Activated CD8-positive, alpha-beta memory T cell treated with anti-CD3 and anti-CD28 coated beads for 24 hours (primary cell): ENCODE data around the gene IFRD2.
"Not testable (repeated sequence)": the region's sequence is repeated elsewhere in the genome, so short reads cannot be mapped to it uniquely, and the experiment has no call there.

Source experiments
- DNase-seq: peaks from one replicate; pipeline ENCODE4 v3.0.0-alpha.2; 2020

The IFRD2 gene

GRCh38 chr3:50264964-50265485 lies 27.2 kb downstream of the IFRD2 start:
- no peak for DNase-seq

GRCh38 chr3:50264383-50264963 lies 27.8 kb downstream of the IFRD2 start:
- no peak for DNase-seq

GRCh38 chr3:50263478-50264382 lies 28.5 kb downstream of the IFRD2 start:
- no peak for DNase-seq

GRCh38 chr3:50262778-50263177 lies 29.5 kb downstream of the IFRD2 start:
- no peak for DNase-seq

- not testable (repeated sequence) for DNase-seq
These were observed 30.0 kb downstream of the IFRD2 start for GRCh38 chr3:50262200-50262599.

GRCh38 chr3:50261505-50261904 lies 30.7 kb downstream of the IFRD2 start:
- no peak for DNase-seq

GRCh38 chr3:50260942-50261441 lies 31.2 kb downstream of the IFRD2 start:
- DNase-seq = no peak

- peak; percentile 94 for DNase-seq
These were observed 31.9 kb downstream of the IFRD2 start for GRCh38 chr3:50260027-50260941.

- no peak for DNase-seq
These were observed 32.7 kb downstream of the IFRD2 start for GRCh38 chr3:50259432-50260026.

- no peak for DNase-seq
These were observed 33.2 kb downstream of the IFRD2 start for GRCh38 chr3:50258979-50259378.

GRCh38 chr3:50258029-50258680 lies 34.1 kb downstream of the IFRD2 start:
- DNase-seq = no peak

GRCh38 chr3:50256978-50257890 lies 35.0 kb downstream of the IFRD2 start:
- DNase-seq = no peak

GRCh38 chr3:50255251-50255615 lies 37.0 kb downstream of the IFRD2 start:
- no peak for DNase-seq

GRCh38 chr3:50254577-50255250 lies 37.5 kb downstream of the IFRD2 start:
- no peak for DNase-seq

GRCh38 chr3:50251220-50251619 lies 41.0 kb downstream of the IFRD2 start:
- peak; percentile 66 for DNase-seq

- no peak for DNase-seq
These were observed 41.7 kb downstream of the IFRD2 start for GRCh38 chr3:50250514-50250913.

- DNase-seq = no peak
These were observed 42.8 kb downstream of the IFRD2 start for GRCh38 chr3:50249457-50249856.

GRCh38 chr3:50248387-50248786 lies 43.8 kb downstream of the IFRD2 start:
- DNase-seq = no peak

- no peak for DNase-seq
These were observed 45.7 kb downstream of the IFRD2 start for GRCh38 chr3:50246517-50246954.
